MG63 (cell line): ENCODE results near the gene MIER2. TPM values are rescaled to one million over a fixed set of nuclear protein-coding genes. Genes with fewer than 3 reads are reported as not detected.
"Not testable (repeated sequence)": the region's sequence is repeated elsewhere in the genome, so short reads cannot be mapped to it uniquely, and the experiment has no call there.

Experiments
- DNase-seq: peaks from one replicate; pipeline ENCODE4 v3.0.0-alpha.2; 2020
- H3K27me3 ChIP-seq: fragments of 250-450 bp; sonication (Bioruptor Pico); 2 replicates; pipeline ENCODE4 v1.5.1; 2020; ENCODE audit warnings: mild to moderate bottlenecking, moderate library complexity
- H3K36me3 ChIP-seq: fragments of 250-450 bp; sonication (Bioruptor Pico); 2 replicates; pipeline ENCODE4 v1.5.1; 2020; ENCODE audit warnings: mild to moderate bottlenecking, moderate library complexity
- H3K4me3 ChIP-seq: fragments of 250-450 bp; sonication (Bioruptor Pico); 2 replicates; pipeline ENCODE4 v1.5.1; 2020; ENCODE audit warnings: mild to moderate bottlenecking, moderate library complexity
- H3K9me3 ChIP-seq: fragments of 250-450 bp; sonication (Bioruptor Pico); 2 replicates; pipeline ENCODE4 v1.5.1; 2020; ENCODE audit warnings: mild to moderate bottlenecking, moderate library complexity
- total RNA-seq: library from RNA; depleted of rRNA; stranded (reverse); fragments of >200 nt; shearing (Covaris generic); gene quantifications from 2 replicates; pipeline ENCODE4 v1.2.3, GENCODE V29; 2014; ENCODE audit warnings: low replicate concordance

The MIER2 gene
- total RNA-seq, 1 experiment from 2014 or later: 3.5 TPM

- H3K9me3 ChIP-seq, H3K27me3 ChIP-seq, H3K36me3 ChIP-seq, H3K4me3 ChIP-seq: not testable (repeated sequence)
- DNase-seq: peak; percentile 39
Observed at GRCh38 chr19:382578-382977, 38.0 kb upstream of the MIER2 start.

- DNase-seq, H3K27me3 ChIP-seq, H3K9me3 ChIP-seq, H3K4me3 ChIP-seq, H3K36me3 ChIP-seq: not testable (repeated sequence)
Observed at GRCh38 chr19:381901-382300, 37.3 kb upstream of the MIER2 start.

- not testable (repeated sequence) for H3K36me3 ChIP-seq, H3K9me3 ChIP-seq, DNase-seq, H3K4me3 ChIP-seq, H3K27me3 ChIP-seq
Observed at GRCh38 chr19:380618-381219, 36.1 kb upstream of the MIER2 start.

- no peak for DNase-seq
- no peaks in the 10 kb centered on the region for H3K9me3 ChIP-seq
- no peaks in the 10 kb centered on the region for H3K27me3 ChIP-seq
- no peak overlapping the region for H3K4me3 ChIP-seq
- H3K36me3 ChIP-seq: no peaks in the 10 kb centered on the region
Observed at GRCh38 chr19:379796-380195, 35.2 kb upstream of the MIER2 start.

GRCh38 chr19:378706-379105, 34.1 kb upstream of the MIER2 start:
- no peak overlapping the region for H3K4me3 ChIP-seq
- no peaks in the 10 kb centered on the region for H3K9me3 ChIP-seq
- H3K27me3 ChIP-seq: no peaks in the 10 kb centered on the region
- no peaks in the 10 kb centered on the region for H3K36me3 ChIP-seq
- no peak for DNase-seq

- no peaks in the 10 kb centered on the region for H3K27me3 ChIP-seq
- no peak for DNase-seq
- H3K9me3 ChIP-seq: no peaks in the 10 kb centered on the region
- H3K36me3 ChIP-seq: no peaks in the 10 kb centered on the region
- no peak overlapping the region for H3K4me3 ChIP-seq
Observed at GRCh38 chr19:377801-378581, 33.4 kb upstream of the MIER2 start.

- H3K4me3 ChIP-seq: no peak overlapping the region
- no peaks in the 10 kb centered on the region for H3K36me3 ChIP-seq
- no peaks in the 10 kb centered on the region for H3K9me3 ChIP-seq
- no peaks in the 10 kb centered on the region for H3K27me3 ChIP-seq
- no peak for DNase-seq
Observed at GRCh38 chr19:376111-376470, 31.5 kb upstream of the MIER2 start.

GRCh38 chr19:375395-376110, 31.0 kb upstream of the MIER2 start:
- no peak for DNase-seq
- Histone ChIP-seq H3K27me3 (no peaks in the 10 kb centered on the region), H3K4me3 (no peak overlapping the region), H3K9me3 (no peaks in the 10 kb centered on the region), H3K36me3 (no peaks in the 10 kb centered on the region)

- DNase-seq: no peak
- Histone ChIP-seq H3K4me3 (no peak overlapping the region), H3K9me3 (no peaks in the 10 kb centered on the region), H3K36me3 (no peaks in the 10 kb centered on the region), H3K27me3 (no peaks in the 10 kb centered on the region)
Observed at GRCh38 chr19:374886-375235, 30.3 kb upstream of the MIER2 start.

- no peak for DNase-seq
- no peaks in the 10 kb centered on the region for H3K27me3 ChIP-seq
- H3K9me3 ChIP-seq: no peaks in the 10 kb centered on the region
- no peaks in the 10 kb centered on the region for H3K36me3 ChIP-seq
- H3K4me3 ChIP-seq: no peak overlapping the region
Observed at GRCh38 chr19:374183-374885, 29.7 kb upstream of the MIER2 start.

- Histone ChIP-seq H3K4me3 (no peak overlapping the region), H3K27me3 (no peaks in the 10 kb centered on the region), H3K36me3 (no peaks in the 10 kb centered on the region), H3K9me3 (no peaks in the 10 kb centered on the region)
- no peak for DNase-seq
Observed at GRCh38 chr19:373391-374182, 29.0 kb upstream of the MIER2 start.

GRCh38 chr19:372306-372890, 27.8 kb upstream of the MIER2 start:
- H3K27me3 ChIP-seq: no peaks in the 10 kb centered on the region
- H3K9me3 ChIP-seq: no peaks in the 10 kb centered on the region
- peak; percentile 90 for DNase-seq
- H3K4me3 ChIP-seq: no peak overlapping the region
- no peaks in the 10 kb centered on the region for H3K36me3 ChIP-seq

GRCh38 chr19:371501-372168, 27.0 kb upstream of the MIER2 start:
- no peak overlapping the region for H3K4me3 ChIP-seq
- no peaks in the 10 kb centered on the region for H3K36me3 ChIP-seq
- no peak for DNase-seq
- H3K27me3 ChIP-seq: no peaks in the 10 kb centered on the region
- no peaks in the 10 kb centered on the region for H3K9me3 ChIP-seq

- Histone ChIP-seq H3K9me3 (no peaks in the 10 kb centered on the region), H3K27me3 (no peaks in the 10 kb centered on the region), H3K4me3 (no peak overlapping the region), H3K36me3 (no peaks in the 10 kb centered on the region)
- DNase-seq: no peak
Observed at GRCh38 chr19:370641-371330, 26.2 kb upstream of the MIER2 start.

- Histone ChIP-seq H3K36me3 (no peaks in the 10 kb centered on the region), H3K27me3 (no peaks in the 10 kb centered on the region), H3K9me3 (no peaks in the 10 kb centered on the region), H3K4me3 (no peak overlapping the region)
- DNase-seq: no peak
Observed at GRCh38 chr19:369876-370275, 25.3 kb upstream of the MIER2 start.
